ENCODE results near the gene NCF4.
A peak's percentile ranks its signal among the peaks of the same experiment; 100 is the strongest.

NCF4 gene

DNA sequence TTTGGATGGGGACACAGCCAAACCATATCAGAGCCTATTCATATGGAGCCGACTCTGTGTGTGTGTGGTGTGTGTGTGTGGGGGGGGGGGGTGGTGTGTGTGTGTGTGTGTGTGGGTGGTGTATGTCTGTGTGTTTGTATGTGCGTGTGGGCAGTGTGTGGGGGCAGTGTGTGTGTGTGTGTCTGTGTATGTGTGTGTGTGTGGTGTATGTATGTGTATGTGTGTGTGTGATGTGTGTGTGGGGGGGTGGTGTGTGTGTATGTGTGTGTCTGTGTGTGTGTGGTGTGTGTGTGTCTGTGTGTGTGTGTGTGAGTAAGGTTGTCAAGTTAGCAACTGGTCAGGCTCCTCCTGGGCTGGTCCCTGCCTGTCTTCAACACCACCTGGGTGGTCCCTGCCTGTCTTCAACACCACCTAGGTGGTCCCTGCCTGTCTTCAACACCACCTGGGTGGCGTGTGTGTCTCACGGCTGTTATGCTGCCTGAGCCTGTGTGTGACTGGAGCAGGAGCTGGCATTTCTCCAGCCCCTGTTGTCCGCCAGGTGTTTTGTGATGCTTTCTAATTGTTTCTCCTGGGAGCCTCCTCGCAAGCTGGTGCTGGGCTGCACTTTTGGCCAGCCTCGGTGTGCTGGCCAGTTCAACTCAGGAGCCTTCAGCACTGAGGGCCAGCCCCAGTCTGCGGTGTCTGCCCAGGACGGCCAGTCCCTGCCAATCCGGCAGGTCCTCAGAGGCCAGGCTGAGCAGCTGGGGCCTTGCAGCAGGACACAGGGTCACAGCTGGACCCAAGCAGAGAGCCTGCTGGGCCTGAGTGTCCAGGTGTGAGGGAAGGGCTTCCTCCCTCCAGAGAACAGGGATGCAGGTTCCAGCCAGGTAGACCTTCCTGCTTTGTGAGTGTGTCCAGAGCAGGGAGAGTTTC, 22.4 kb upstream of the NCF4 start:
- peak; percentile 9 for DNase-seq

DNA sequence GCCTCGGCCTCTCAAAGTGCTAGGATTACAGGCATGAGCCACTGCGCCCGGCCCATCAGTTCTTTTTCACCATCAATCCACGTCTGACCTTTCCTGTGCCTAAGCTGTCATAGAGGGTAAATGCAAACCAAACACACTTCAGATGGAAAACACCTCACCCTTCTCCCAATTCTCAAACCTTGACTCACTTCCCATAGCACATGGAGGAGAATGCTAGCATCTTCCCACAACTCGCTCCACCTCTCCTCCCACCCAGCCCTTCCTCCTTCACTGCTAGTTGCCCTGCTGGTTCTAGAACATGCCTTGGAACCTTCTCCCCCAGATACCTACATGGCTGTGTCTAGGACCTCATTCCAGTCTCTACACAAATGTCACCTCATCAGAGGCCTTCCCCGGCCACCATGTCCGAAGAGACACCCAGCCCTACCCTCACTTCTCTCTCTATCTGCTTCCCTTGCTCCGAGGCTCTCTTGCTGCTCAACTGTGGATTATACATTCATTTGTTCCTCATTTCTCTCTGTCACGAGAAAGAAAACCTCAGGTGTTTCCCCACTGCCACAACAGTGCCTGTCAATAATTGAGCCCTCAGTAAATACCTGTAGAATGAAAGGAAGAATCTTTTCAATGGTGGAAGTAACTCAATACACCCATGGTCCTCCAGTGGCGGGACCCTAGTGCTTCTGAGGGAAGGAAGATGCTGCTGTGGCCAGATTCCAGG, 21.3 kb upstream of the NCF4 start:
- DNase-seq = no peak

DNA sequence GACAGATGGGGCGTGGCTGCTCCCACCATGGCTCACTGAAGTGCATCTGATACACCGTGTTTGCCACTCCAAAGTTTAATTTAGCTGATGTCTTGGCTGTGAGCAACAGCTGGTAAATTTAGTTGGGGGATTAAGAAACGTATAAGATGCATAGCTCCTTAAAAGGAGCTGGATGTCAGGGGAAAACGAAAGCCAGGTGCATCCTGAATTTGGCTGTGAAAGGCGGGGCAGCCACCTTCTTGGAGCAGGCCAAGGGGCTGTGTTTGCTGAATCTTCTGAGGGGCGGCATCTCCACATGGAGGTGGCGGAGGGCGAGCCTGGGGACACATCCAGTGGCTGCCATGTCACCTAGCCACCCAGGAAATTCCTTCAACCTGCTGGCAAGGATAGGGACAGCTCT, 20.7 kb upstream of the NCF4 start:
- no peak for DNase-seq

DNA sequence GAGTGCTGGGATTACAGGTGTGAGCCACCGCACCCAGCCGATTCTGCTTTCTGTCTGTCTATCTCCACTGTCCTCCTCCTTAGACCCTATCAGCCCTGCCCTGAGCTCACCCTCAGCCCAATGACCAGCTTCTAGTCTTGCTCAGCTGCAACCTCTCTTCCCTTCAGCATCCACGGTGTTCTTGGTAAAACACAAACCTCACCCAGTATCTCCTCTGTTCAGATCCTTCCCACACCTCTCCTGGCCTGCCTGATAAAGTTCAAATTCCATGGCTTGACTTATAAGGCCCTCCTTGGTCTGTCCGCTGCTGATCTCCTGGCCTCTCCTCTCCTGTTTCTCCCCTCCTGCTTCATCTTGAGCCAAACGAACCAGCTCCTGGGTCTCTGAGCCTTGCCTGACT, 14.5 kb upstream of the NCF4 start:
- no peak for DNase-seq

DNA sequence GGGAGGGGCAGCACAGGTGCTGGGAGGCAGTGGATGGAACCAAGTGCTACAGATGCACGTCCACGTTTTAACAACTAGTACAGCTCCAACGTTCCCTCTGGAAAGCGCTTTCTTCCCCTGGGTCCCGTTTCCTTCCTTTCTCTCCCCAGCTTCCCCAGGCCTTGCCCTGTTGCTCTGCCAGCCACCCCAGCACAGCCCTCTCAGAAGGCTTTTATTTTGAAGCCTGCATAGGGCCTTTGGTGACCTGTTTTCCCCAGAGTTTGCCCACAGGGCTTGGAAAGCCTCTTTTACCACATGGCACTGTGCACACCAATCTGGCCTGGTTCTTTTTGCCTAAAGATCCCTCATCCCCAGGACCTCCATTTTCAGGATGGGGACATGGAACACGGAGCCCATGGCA, 13.9 kb upstream of the NCF4 start:
- no peak for DNase-seq

DNA sequence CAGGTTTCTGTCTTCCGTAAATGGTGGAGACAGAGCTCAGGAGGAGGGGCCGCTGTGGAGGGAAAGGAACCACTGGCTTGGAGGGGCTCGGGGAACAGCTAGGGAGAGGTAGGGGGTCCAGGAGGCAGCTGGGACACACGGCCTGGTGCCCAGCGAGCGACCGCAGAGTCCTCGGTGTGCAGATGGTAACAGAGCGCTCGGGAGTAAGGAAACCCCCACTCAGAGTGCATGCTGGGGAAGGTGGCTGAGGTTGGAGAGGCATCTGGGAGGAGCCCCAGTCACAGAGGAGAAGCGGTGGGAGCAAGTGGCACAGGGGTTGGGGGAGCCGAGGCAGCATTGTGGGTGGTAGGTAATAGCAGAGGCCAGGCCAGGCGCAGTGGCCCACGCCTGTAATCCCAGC, 10.8 kb upstream of the NCF4 start:
- DNase-seq = no peak

DNA sequence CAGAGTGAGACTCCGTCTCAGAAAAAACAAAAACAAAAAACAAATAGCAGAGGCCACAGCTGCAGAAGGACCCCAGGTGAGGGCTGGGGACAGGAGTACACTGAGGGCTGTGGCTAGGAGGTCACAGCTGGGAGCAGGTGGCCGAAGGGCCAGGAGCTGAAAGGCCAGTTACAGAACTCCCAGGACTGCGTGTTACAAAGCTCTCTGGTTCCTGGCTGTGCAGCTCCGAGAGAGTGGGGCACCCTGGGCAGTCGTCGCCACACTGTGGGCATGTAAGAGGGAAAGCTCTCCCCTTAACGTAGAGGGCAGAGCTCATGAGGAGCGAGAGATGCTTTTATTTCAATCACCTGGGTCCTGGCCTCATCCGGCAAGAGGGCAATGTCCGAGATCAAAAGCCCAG, 10.1 kb upstream of the NCF4 start:
- no peak for DNase-seq

DNA sequence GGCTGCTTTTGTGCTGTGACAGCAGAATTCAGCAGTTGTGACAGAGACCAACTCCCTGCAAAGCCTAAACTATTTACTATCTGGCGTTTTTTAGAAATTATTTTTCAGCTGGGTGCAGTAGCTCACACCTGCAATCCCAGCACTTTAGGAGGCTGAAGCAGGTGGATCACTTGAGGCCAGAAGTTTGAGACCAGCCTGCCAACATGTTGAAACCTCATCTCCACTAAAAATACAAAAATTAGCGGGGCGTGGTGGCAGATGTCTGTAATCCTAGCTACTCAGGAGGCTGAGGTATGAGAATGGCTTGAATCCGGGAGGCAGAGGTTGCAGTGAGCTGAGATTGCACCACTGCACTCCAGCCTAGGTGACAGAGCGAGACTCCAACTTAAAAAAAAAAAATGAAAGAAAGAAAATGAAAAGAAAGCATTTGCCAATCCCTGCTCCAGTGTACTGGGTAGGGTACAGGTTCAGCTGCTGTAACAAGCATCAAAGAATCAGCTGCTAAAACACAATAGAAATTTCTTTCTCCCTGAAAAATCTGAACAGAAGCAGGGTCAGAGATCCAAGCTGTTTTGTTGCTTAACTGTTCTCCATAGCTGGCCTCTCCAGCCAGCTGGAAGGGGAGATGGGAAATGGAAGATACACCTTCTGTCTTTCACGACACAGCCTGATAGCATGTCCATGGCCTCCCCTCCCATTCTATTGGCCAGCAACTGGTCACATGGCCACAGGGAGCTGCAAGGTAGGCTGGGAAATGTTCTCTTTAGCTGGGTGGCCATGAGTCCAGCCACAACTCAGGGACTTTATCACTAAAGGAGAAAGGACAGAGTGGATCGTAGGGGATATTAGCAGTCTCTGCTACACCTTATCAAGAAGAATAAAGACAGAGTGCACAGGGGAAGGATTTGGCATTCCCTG, 8.5 kb upstream of the NCF4 start:
- no peak for DNase-seq

DNA sequence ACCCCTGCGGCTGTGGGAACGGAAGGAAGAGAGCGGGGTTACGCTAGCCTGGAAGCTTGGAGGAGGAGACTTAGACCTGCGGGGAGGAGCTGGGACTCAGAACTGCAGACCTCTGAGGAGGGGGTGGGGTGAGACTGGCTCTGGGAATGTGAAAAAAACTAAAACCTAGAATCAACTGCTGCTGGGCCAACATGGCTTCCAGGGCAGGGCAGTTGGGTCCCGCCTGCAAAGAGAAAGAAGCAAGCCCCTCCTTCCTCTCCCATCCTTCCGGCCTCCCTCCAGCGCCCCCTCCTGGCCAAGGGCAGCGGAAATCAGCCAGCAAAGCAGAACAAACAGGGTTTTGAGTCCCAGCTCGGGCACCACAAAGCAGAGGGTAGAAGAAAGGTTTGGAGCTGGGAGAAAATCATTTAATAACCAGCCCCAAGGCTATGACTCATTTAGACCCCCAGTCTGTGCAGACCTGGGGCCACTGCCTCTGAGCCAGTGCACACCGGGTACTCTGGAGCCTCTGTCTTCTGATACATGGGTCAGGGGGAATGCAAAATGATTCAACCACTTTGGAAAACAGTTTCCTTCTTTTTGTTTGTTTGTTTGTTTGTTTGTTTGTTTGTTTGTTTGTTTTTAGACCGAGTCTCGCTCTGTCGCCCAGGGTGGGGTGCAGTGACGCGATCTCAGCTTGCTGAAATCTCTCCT, 7.3 kb upstream of the NCF4 start:
- DNase-seq = peak; percentile 39

DNA sequence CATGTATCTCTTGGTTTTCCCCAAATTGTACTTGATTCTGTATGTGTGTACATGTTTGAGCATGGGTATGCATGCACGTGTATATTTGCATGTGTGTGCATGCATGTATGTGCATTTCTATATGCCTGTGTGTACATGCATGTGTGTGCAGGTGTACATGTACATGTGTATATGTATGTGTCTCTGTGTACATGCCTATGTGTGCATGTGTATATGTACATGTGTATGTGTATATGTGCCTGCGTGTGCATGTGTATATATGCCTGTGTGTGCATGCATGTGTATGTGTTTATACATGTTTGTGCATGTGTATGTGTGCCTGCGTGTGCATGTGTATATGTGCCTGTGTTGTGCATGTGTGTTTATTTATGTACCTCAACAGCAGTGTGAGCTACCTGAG, 5.3 kb upstream of the NCF4 start:
- no peak for DNase-seq

DNA sequence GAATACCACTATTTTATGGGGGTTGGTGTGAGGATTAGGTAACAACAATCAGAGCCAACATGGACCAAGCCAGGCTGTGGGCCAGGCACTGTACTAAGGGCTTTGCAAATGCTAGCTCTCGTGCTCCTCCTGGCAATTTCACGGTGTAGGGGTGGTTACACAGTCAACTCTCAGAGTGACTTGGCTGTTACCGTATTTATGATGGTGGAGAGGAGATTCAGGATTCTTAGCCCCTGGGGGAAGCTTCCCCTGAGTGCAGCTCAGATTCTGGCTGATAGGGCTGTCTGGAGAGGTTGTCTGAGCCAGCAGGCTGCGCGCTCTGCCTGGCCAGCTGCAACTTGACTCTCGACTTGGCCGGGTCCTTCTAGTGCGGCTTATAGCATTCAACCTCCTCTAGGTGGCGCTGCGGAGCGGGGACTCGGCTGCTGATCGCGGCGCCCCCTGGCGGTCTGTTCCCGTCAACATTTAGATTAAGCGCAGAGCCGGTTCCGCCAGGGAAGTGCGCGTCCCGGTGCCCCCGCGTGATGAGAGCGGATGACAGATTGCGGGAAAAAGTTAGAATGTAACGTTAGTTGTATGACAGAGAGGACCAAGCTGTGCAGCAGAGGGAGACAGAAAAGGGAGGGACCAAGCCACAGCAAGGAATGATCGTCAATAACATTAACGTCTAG, 4.5 kb upstream of the NCF4 start:
- DNase-seq = peak; percentile 86

DNA sequence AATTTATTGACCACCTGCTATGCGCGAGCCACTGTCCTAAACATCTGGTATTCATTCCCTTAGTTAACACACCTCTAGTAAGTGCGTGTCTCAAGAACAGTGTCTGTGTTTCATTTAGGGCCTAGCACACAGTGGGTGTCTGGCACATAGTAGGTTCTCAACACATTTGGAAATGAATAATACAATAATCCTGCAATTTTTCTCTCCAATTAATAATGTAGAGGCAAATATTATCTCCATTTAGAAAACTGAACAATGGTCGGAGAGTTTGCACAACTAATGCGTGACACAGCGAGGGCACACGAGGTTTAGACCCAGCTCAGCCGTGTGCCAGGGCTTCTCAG, 4.0 kb upstream of the NCF4 start:
- DNase-seq = no peak

DNA sequence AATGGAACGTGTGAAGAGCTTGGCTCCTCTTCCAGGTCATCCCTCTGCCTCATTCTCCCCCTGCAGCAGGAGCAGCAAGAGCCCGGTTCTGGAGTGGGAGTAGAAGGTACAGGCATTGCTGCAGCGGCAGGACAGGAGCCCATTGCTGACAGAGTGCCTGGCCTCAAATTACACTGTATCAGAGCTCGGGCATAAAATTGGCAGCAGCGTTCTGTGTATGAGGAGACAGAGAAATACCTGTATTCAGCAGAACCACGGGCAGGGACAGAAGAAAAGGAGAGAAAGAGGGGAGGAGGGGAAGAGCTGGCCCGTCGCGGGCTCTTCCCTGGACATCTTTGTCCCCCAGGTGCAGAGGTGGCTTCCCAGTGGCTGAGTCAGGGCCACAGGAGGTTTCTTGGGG, 2.6 kb upstream of the NCF4 start:
- no peak for DNase-seq

DNA sequence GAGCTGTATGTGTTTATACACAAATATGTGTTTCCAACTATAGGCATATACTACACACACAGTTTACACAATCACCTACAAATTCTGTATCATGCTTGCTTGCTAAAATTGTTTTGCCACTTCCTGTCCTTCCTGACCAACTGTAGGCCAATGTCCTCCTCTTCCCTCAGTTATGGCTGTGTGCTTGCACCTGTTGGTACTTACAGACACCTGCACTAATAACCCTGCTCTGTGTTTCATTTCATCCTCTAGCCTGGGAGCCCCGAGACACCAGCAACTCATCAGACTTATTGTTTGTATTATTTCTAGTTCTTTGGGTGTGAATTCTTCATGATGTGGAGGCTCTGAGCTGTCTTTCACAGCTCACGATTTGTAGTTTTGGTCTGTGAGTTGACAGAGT, 1.8 kb upstream of the NCF4 start:
- DNase-seq = no peak

DNA sequence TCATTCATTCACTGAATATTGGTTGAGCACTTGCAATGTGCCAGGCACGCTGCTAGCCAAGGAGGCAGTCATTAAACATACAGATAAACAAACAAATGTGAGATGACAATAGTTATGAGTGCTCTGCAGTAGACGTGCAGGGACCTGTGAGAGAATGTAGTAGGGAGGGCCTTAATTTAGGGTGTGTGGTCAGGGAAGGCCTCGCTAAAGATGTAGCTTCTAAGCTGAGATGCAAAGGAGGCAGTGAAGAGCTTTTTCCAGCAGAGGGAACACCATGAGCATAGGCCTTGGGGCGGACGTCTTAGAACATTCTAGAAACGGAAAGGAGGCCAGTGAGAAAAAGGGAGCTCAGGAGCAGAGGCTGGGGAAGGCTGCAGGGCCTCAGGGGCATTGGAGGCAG, 789 bp upstream of the NCF4 start:
- no peak for DNase-seq

DNA sequence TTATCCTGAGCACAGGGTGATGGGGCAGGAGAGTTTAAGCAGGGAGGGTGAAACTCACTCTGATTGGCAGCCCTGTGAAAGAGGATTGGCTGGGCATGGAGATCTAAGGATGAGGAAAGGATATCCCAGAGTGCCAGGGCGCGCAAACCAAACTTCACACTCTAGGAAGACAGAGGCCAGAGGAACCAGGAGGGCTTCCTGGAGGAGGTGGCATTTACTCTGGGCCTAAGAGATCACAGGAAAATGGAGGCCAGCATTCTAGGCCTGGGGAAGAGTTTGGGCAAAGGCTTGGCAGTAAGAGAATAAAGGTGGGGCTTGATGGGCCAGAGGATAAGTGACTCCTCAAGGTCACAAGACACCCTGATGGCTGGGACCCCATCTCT, 377 bp upstream of the NCF4 start:
- DNase-seq = no peak

DNA sequence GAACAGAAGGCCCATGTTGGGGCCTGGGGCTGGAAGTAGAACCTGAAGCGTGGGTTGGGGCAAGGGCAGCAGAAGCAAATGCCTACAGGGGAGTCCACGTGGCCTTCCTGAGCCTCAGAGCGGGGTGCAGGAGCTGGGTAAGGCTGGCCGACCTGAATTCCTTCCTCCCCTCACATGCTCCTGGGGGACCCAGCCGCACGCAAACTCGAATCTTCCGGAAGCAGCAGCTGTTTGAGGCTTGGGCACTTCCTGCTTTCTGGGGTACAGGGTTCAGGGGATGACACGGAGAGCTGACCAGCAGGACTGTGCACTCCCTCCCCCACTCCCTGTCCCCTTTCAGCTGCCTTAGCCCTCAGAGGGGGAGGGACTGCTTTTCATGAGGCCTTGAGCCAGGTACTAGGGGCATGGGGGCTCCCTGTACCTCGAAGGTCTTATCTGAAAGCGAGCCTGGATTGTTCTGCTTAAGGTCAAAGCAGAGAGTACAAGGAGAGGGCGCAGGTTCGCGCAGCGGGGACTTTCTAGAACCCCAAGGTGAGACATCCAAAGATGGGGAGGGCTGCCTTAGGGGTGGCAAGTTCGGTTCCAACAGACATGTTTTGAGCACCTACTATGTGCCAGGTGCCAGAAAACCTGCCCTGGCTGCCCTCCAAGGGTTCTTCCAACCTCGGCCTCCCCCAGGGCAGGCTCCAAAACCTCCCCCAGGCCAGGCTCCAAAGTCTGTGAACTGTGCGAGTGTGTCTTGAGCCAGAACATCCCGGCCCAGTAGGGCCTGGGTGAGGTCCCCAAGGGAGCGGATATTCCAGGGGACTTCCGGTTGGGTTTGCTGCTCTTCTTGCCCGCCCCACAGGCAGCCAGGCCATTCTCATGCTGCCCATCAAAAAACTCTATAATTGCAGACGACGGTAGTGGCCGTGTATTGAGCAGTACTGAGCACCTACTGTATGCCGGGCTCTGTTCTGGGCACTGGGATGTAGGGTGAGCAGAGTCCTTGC, 1.7 kb downstream of the NCF4 start:
- DNase-seq = no peak

DNA sequence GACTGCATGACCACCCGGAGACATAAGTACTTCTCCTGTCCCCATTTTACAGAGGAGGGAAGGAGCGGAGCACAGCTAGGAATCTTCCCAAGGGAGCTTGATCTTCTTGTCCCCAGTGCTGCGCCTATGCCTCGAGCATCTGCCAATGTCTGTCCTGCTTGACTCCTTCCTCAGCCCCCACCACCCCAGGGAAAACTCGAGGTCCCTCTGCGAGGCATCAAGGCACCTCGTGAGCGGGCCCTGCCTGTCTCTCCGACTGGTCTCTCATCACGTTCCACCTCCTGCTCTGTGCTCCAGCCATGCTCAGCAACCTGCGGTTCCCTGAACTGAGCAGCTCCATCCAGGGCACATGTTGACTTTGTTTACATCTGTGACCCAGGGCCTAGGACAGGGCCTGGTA, 2.5 kb downstream of the NCF4 start:
- no peak for DNase-seq

DNA sequence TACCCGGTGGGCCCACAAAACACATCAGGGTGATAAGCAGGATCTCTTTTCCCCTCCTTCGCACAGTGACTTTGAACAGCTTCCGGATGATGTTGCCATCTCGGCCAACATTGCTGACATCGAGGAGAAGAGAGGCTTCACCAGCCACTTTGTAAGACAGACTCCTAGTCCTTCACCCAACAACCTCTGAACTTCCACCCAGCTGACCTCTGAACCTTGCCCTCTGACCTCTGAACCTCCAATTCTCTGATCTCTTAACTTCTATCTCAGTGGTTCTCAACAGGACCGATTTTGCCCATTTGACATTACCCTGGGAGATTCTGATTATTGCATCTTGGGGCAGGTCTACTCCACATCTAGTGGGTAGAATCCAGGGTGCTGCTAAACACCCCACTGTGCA, 3.2 kb downstream of the NCF4 start:
- DNase-seq = no peak

DNA sequence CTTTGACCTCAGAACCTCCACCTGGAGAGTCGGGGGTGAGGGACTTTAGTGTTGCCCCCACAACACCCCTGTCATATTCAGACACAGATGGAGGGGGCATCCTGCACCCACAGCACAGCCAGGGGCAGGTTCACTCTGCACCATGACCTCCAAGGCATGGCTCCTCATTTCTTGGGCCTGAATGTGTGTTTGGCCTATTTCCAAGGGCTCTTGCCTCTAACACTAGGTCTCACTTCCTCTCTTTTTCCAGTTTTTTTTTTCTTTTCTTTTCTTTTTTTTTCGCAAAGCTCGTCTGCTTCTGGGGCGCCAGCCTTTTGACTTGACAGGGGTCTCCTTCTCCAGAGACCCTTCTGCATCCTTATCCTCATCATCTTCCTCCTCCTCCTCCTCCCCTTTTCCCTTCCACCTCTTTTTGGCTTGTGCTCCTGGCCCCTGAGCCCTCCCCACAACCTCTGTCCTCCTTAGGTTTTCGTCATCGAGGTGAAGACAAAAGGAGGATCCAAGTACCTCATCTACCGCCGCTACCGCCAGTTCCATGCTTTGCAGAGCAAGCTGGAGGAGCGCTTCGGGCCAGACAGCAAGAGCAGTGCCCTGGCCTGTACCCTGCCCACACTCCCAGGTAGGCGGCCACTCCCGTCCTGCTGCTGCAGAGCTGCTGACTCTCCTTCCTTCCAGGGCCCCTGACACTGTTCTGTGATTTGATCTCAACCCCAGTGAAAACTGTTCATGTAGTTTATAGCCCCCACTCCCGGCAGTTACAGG, 3.8 kb downstream of the NCF4 start:
- DNase-seq = no peak

Data from NCI-H1092 treated with DMSO at 0.1 percent for 48 hours (cell line).